Adipocyte (in vitro differentiated cells): ENCODE results near the gene KIDINS220.

Source experiments
- DNase-seq: peaks from one replicate; pipeline ENCODE4 v3.0.0-alpha.2; 2015; ENCODE audit warnings: low read depth
- H3K27me3 ChIP-seq: replicated peaks from 2 replicates; pipeline ENCODE4 v1.7.0; 2013; ENCODE audit warnings: mild to moderate bottlenecking, low read length, moderate library complexity; ENCODE audit not compliant: control insufficient read depth, insufficient read depth
- H3K36me3 ChIP-seq: 2 replicates; pipeline ENCODE4 v1.7.0; 2013; ENCODE audit warnings: low read length, mild to moderate bottlenecking, moderate library complexity; ENCODE audit not compliant: control insufficient read depth, insufficient read depth, severe bottlenecking
- H3K4me1 ChIP-seq: 2 replicates; pipeline ENCODE4 v1.7.0; 2013; ENCODE audit warnings: mild to moderate bottlenecking, low read length, moderate library complexity; ENCODE audit not compliant: control insufficient read depth, insufficient read depth
- H3K4me3 ChIP-seq: 2 replicates; pipeline ENCODE4 v1.7.0; 2013; ENCODE audit warnings: mild to moderate bottlenecking, low read length, moderate library complexity
- H3K9ac ChIP-seq: 2 replicates; pipeline ENCODE4 v1.7.0; 2013; ENCODE audit warnings: mild to moderate bottlenecking, low read length, moderate library complexity
- H3K9me3 ChIP-seq: 2 replicates; pipeline ENCODE4 v1.7.0; 2013; ENCODE audit warnings: mild to moderate bottlenecking, low read length, moderate library complexity; ENCODE audit not compliant: control insufficient read depth

KIDINS220 gene

GRCh38 chr2:8867363-8867762, 29.9 kb upstream of the KIDINS220 start:
- DNase-seq = no peak
- Histone ChIP-seq H3K9me3 (no peaks in the 10 kb centered on the region), H3K36me3 (peaks cover under 1% of the 10 kb centered on the region), H3K9ac (no peak overlapping the region), H3K4me3 (no peak overlapping the region), H3K27me3 (no peaks in the 10 kb centered on the region), H3K4me1 (no peaks in the 10 kb centered on the region)

- no peak overlapping the region for H3K9ac ChIP-seq
- H3K4me3 ChIP-seq = no peak overlapping the region
- DNase-seq = no peak
Measured at GRCh38 chr2:8863331-8863953, 26.0 kb upstream of the KIDINS220 start.

GRCh38 chr2:8862230-8862629, 24.8 kb upstream of the KIDINS220 start:
- peaks cover 3% of the 10 kb centered on the region for H3K36me3 ChIP-seq
- no peaks in the 10 kb centered on the region for H3K27me3 ChIP-seq
- H3K4me1 ChIP-seq = no peaks in the 10 kb centered on the region
- H3K4me3 ChIP-seq = no peak overlapping the region
- H3K9ac ChIP-seq = no peak overlapping the region
- DNase-seq = no peak
- no peaks in the 10 kb centered on the region for H3K9me3 ChIP-seq

More at GRCh38 chr2:8863331-8863953, 26.0 kb upstream of the KIDINS220 start:
- Histone ChIP-seq H3K36me3 (peaks cover 3% of the 10 kb centered on the region), H3K9me3 (no peaks in the 10 kb centered on the region), H3K4me1 (no peaks in the 10 kb centered on the region), H3K27me3 (no peaks in the 10 kb centered on the region)

DNA sequence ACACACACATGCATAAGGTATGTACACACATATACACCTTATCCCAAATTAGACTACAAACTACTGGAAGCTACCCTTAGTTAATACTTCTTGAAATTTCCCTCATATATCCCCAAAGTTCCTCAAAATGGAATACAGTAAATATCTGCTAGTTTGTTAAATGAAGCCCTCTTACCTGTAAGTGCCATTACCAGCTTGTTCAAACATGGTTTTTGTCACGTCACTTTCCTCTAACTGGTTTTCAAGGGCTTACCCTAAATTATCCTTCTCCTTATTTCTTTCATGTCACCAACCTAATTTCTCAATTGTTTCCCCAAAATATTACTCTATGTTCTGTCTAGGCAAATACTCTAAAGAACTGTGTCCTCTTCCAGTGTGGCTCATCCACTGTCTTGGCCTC, 24.4 kb upstream of the KIDINS220 start:
- no peak overlapping the region for H3K9ac ChIP-seq
- H3K4me1 ChIP-seq = no peaks in the 10 kb centered on the region
- peaks cover 3% of the 10 kb centered on the region for H3K36me3 ChIP-seq
- no peak for DNase-seq
- H3K4me3 ChIP-seq = no peak overlapping the region
- H3K27me3 ChIP-seq = no peaks in the 10 kb centered on the region
- H3K9me3 ChIP-seq = no peaks in the 10 kb centered on the region

DNA sequence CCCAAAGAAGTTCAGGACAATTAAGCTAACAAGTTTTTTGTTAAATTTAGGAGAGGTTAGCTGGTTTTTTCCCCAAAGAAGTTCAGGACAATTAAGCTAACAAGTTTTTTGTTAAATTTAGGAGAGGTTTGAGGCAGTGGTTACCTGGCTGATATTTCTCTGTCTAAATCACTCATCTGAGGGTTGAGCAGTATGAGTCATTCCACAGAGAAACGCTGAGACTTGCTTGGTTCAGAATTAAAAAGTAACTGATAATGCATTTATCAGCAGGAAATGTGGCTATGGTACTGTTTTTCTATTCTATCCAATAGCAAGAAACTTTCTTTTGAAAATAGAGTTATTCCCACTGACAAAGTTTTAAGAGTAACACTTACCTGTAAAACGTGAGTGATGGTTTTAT, 22.8 kb upstream of the KIDINS220 start:
- Histone ChIP-seq H3K9ac (no peak overlapping the region), H3K4me3 (no peak overlapping the region), H3K36me3 (peaks cover 3% of the 10 kb centered on the region), H3K27me3 (no peaks in the 10 kb centered on the region), H3K4me1 (no peaks in the 10 kb centered on the region), H3K9me3 (no peaks in the 10 kb centered on the region)
- no peak for DNase-seq

- no peak overlapping the region for H3K9ac ChIP-seq
- no peaks in the 10 kb centered on the region for H3K27me3 ChIP-seq
- H3K4me1 ChIP-seq = no peaks in the 10 kb centered on the region
- DNase-seq = no peak
- H3K36me3 ChIP-seq = peaks cover 3% of the 10 kb centered on the region
- no peak overlapping the region for H3K4me3 ChIP-seq
- H3K9me3 ChIP-seq = no peaks in the 10 kb centered on the region
Measured at GRCh38 chr2:8858910-8859309, 21.5 kb upstream of the KIDINS220 start.

DNA sequence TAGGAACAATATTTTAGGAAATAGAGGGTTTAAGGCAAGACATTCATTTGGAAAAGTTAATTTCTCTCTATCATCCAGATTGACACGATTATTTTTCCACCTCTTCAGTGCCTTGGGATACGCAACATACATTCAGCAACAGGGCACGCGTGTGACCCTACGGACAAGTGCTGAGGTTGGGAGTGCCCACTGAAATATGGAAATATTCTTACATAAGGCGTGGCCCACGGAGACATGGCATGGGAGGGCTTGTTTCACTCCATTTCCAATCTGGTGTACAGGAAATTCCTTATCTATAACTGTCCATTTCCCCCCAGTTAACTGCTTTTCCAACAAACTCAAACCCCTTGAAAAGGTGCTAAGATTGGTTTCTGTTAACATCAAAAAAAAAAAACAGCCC, 20.9 kb upstream of the KIDINS220 start:
- Histone ChIP-seq H3K4me3 (no peak overlapping the region), H3K36me3 (peaks cover 3% of the 10 kb centered on the region), H3K4me1 (no peaks in the 10 kb centered on the region), H3K9me3 (no peaks in the 10 kb centered on the region), H3K9ac (no peak overlapping the region), H3K27me3 (no peaks in the 10 kb centered on the region)
- DNase-seq = no peak

GRCh38 chr2:8857709-8858108, 20.3 kb upstream of the KIDINS220 start:
- H3K9ac ChIP-seq = no peak overlapping the region
- DNase-seq = peak; percentile 87
- peaks cover 3% of the 10 kb centered on the region for H3K36me3 ChIP-seq
- H3K4me3 ChIP-seq = no peak overlapping the region
- no peaks in the 10 kb centered on the region for H3K9me3 ChIP-seq
- no peaks in the 10 kb centered on the region for H3K4me1 ChIP-seq
- no peaks in the 10 kb centered on the region for H3K27me3 ChIP-seq

DNA sequence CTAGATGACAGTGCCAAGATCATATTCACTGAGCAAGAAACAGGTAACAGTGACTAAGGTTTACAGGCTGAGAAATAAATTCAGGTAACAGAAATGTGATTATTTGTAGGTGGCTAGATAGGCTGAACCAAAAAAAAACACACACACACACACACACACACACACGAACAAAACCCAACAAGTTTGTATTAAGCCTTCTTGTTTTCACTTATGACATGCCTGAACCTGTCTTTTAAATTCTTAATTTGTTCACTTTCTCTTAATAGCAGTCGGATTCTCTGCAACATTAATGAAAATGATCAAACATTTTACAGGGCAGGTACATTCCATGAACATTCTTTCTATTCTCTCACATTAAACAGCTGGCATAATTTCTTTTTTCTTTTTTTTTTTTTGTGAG, 18.8 kb upstream of the KIDINS220 start:
- Histone ChIP-seq H3K4me1 (peaks cover 6% of the 10 kb centered on the region), H3K4me3 (no peak overlapping the region), H3K9ac (no peak overlapping the region), H3K9me3 (no peaks in the 10 kb centered on the region), H3K27me3 (no peaks in the 10 kb centered on the region), H3K36me3 (no peaks in the 10 kb centered on the region)
- DNase-seq = no peak

DNA sequence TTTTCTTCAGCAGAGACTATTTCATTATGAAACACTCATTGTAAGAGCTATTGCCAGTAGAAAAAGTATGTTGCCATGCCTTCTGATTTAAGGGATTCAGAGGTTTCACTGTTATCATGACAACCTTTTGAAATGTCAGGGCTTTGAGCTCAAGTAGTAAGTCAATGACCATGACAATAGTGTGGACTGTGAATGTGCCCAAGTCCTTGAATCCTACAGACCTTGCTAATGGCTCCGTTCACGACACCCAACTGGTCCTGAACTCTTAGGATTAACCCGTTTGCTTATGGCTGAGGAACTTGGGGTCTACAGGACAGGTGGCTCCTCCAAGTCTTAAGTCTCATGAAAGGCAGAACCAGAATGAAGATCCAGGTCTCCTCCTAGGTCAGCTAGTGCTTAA, 17.6 kb upstream of the KIDINS220 start:
- H3K9ac ChIP-seq = no peak overlapping the region
- peaks cover 6% of the 10 kb centered on the region for H3K4me1 ChIP-seq
- no peaks in the 10 kb centered on the region for H3K9me3 ChIP-seq
- H3K27me3 ChIP-seq = no peaks in the 10 kb centered on the region
- H3K4me3 ChIP-seq = no peak overlapping the region
- no peaks in the 10 kb centered on the region for H3K36me3 ChIP-seq
- DNase-seq = no peak

DNA sequence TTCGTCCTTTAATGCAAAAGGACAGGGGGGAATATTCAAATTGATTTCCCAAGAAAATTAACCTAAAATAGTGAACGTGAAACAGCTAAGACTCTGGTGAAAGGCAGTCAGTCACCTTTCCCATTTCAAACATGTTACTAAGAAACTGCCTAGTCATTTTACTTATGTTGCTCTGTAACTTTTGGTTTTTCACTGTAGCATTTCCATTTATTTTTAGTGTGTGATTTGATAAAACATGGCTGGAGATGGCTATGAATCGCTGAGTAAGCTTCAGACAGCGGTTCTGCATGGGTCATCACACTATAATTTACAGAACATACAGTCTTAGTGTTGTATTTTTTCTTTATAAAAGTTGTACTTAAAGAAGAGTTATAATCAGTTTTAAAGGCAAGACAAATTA, 16.0 kb upstream of the KIDINS220 start:
- H3K36me3 ChIP-seq = no peaks in the 10 kb centered on the region
- no peak overlapping the region for H3K4me3 ChIP-seq
- peaks cover 6% of the 10 kb centered on the region for H3K4me1 ChIP-seq
- no peak for DNase-seq
- H3K27me3 ChIP-seq = no peaks in the 10 kb centered on the region
- no peaks in the 10 kb centered on the region for H3K9me3 ChIP-seq
- H3K9ac ChIP-seq = no peak overlapping the region
